HG03432 (cell line): ENCODE results near the gene CYP2A6.

Source experiments
- ATAC-seq: cut with Tn5 transposase; IDR thresholded peaks from one replicate; pipeline ENCODE4 v1.9.1; 2021; ENCODE audit warnings: mild to moderate bottlenecking, moderate library complexity; ENCODE audit not compliant: unreplicated experiment

CYP2A6 gene

GRCh38 chr19:40803857-40804782 lies 46.1 kb downstream of the CYP2A6 start:
- ATAC-seq = no peak

- no peak for ATAC-seq
These were observed 46.9 kb downstream of the CYP2A6 start for GRCh38 chr19:40803170-40803856.

- no peak for ATAC-seq
These were observed 47.7 kb downstream of the CYP2A6 start for GRCh38 chr19:40802300-40803169.

GRCh38 chr19:40801426-40802299 lies 48.6 kb downstream of the CYP2A6 start:
- ATAC-seq = no peak

GRCh38 chr19:40800997-40801377 lies 49.3 kb downstream of the CYP2A6 start:
- ATAC-seq = no peak

GRCh38 chr19:40800339-40800996 lies 49.8 kb downstream of the CYP2A6 start:
- ATAC-seq = no peak

GRCh38 chr19:40799558-40800338 lies 50.5 kb downstream of the CYP2A6 start:
- ATAC-seq = no peak

GRCh38 chr19:40798683-40799557 lies 51.3 kb downstream of the CYP2A6 start, which contains the start of gene EGLN2:
EGLN2 (plus strand) TSS chr19:40799191; CDS start chr19:40800573, 1,382 bp downstream.
- ATAC-seq = peak; percentile 77

GRCh38 chr19:40797963-40798682 lies 52.1 kb downstream of the CYP2A6 start:
- peak; percentile 24 for ATAC-seq

GRCh38 chr19:40797166-40797962 lies 52.9 kb downstream of the CYP2A6 start:
- ATAC-seq = no peak
